Measurements from ENCODE around the gene FREM1. TPM values are rescaled to one million over a fixed set of nuclear protein-coding genes. Genes with fewer than 3 reads are reported as not detected.

The FREM1 gene
- total and polyA plus RNA-seq, 2 of the 4 experiments (the other 2 are of a cell fraction), result under 0.01 TPM; not detected in 1

DNA sequence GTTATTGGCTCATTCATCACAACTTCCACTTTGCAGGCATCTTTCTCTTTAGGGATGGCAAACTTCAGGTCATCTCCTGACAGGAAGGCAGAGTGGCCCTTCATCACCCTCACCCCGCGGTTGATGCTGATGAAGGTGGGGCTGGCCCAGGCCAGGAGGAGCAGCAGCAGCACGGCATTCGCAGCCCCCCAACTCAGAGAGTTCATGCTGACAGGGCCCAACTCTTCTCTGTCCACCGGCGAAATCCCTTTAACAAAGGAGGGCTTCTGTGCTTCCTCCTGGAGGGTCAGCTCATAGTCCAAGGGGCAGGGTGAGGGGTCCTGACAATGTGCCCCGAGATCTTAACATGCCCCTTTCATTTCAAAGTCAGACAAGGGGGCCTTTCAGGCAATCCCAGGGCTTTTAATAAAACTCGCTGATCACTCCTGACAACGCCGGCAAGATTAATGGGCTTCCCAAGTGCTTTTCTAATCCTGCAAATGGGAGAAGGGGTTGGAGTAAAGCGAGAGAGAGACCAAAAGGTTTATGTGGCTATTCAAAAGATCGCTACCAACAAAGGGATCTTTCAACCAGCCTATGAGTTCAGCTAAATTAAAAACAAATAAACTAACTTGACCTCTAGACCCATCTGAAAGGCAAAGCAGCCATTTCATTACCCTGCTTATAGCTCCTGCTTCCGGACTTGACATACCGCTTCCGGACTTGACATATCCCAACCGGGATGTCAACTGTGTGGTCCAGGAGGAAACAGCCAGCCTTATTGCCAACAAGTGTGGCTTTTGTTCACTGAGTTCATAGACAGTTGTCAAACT lies 41.2 kb downstream of the FREM1 start:
- no peak overlapping the region for H2BK120ac ChIP-seq (ENCODE audit: low read depth, low read length)
- ChIA-PET POLR2A (ENCODE audit: unreplicated experiment) (no interaction called here), CTCF (no interaction called here)
- H2AFZ ChIP-seq (replicated peaks; ENCODE audit: low read length, poor library complexity), result no peak overlapping the region
- no peak overlapping the region for H2BK20ac ChIP-seq (ENCODE audit: low read depth, low read length)
- no peak overlapping the region for H4K8ac ChIP-seq (ENCODE audit: low read depth in 2 of 2, low read length in 2 of 2)
- no peak overlapping the region for H4K91ac ChIP-seq (ENCODE audit: insufficient read depth, low read depth, low read length)
- intact Hi-C loops (cut with micrococcal nuclease) (no loop called here), in situ Hi-C loops (cut with MboI; ENCODE audit: low sequenced_read_pairs) (no loop called here), dilution Hi-C loops (cut with HindIII; ENCODE audit: low sequenced_read_pairs, unreplicated experiment) (no loop called here)
- H4K5ac ChIP-seq (ENCODE audit: low read depth, low read length), result no peak overlapping the region
- no peaks in the 10 kb centered on the region for H3K27me3 ChIP-seq (ENCODE audit: control insufficient read depth, insufficient read depth, low read length)
- no peak overlapping the region for H3K27ac ChIP-seq (ENCODE audit: insufficient read depth, low read length)
- H2AK9ac ChIP-seq (replicated peaks; ENCODE audit: low read depth, low read length, poor library complexity), result no peak overlapping the region
- no peak overlapping the region for H3K4me3 ChIP-seq (ENCODE audit: insufficient read depth, low read depth, low read length)
- H3K36me3 ChIP-seq (ENCODE audit: control insufficient read depth, insufficient read depth, low read length), result no peaks in the 10 kb centered on the region
- H4K20me1 ChIP-seq (ENCODE audit: insufficient read depth, low read length), result no peaks in the 10 kb centered on the region
- no peak overlapping the region for H2BK5ac ChIP-seq (ENCODE audit: low read depth, low read length, poor library complexity, severe bottlenecking)
- no peak overlapping the region for H2AK5ac ChIP-seq (ENCODE audit: low read depth, low read length)
- BruUV-seq (replicated peaks), result no TSS peak
- DNase-seq (no peak), ATAC-seq (ENCODE audit: low read depth) (no peak)
- no CpG with 5 or more reads among the region's 16 CpGs for WGBS, 2 experiments (ENCODE audit: extremely low coverage in 2 of 2, insufficient read length in 1 of 2)
- H3K9me1 ChIP-seq (ENCODE audit: insufficient read depth, low read length), result no peaks in the 10 kb centered on the region
- H3K4ac ChIP-seq (ENCODE audit: low read depth, low read length), result no peak overlapping the region
- H3K9ac ChIP-seq (ENCODE audit: low read depth, low read length), result no peak overlapping the region
- no peak overlapping the region for H3K56ac ChIP-seq (ENCODE audit: extremely low read depth, insufficient read depth, low read length)
- H3K4me1 ChIP-seq (ENCODE audit: control insufficient read depth, insufficient read depth, low read length), result no peaks in the 10 kb centered on the region
- no peak overlapping the region for H3K14ac ChIP-seq (replicated peaks; ENCODE audit: low read depth, low read length)
- no peak overlapping the region for H2BK15ac ChIP-seq (ENCODE audit: low read depth, low read length)
- TF ChIP-seq BHLHE40 (IDR thresholded peaks at IDR 0.05; ENCODE audit: low read depth, low read length) (no peak), SMC3 (IDR thresholded peaks at IDR 0.05; ENCODE audit: low read depth, low read length) (no peak), MXI1 (IDR thresholded peaks at IDR 0.05; ENCODE audit: borderline replicate concordance, low read depth, low read length) (no peak), MAFK (IDR thresholded peaks at IDR 0.05; ENCODE audit: low read depth, low read length) (no peak), RCOR1 (IDR thresholded peaks at IDR 0.05; ENCODE audit: insufficient replicate concordance, low read length) (no peak), NFE2L2 (IDR thresholded peaks at IDR 0.05; ENCODE audit: low read depth, low read length) (no peak), CHD1 (IDR thresholded peaks at IDR 0.05; ENCODE audit: low read depth, low read length) (no peak), FOS (IDR thresholded peaks at IDR 0.05; ENCODE audit: low read depth, low read length) (no peak), RFX5 (IDR thresholded peaks at IDR 0.05; ENCODE audit: low read depth, low read length) (no peak), MAZ (IDR thresholded peaks at IDR 0.05; ENCODE audit: borderline replicate concordance, low read depth, low read length) (no peak)
- TF ChIP-seq, protein P1, sequence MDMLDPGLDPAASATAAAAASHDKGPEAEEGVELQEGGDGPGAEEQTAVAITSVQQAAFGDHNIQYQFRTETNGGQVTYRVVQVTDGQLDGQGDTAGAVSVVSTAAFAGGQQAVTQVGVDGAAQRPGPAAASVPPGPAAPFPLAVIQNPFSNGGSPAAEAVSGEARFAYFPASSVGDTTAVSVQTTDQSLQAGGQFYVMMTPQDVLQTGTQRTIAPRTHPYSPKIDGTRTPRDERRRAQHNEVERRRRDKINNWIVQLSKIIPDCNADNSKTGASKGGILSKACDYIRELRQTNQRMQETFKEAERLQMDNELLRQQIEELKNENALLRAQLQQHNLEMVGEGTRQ (IDR thresholded peaks at IDR 0.05; ENCODE audit: low read depth, low read length), result no peak
- no peaks in the 10 kb centered on the region for H3K9me3 ChIP-seq (ENCODE audit: control insufficient read depth, insufficient read depth, low read length)
- no peak overlapping the region for H3K23ac ChIP-seq (ENCODE audit: low read depth, low read length)
- H3K4me2 ChIP-seq (ENCODE audit: low read depth, low read length), result no peak overlapping the region
- H3K79me1 ChIP-seq (ENCODE audit: low read depth in 1 of 2, low read length in 2 of 2), result no peaks in the 10 kb centered on the region
- H3K18ac ChIP-seq (ENCODE audit: low read depth, low read length), result no peak overlapping the region

Data from IMR-90 (cell line).